Sigmoid colon (tissue), 7 donors: ENCODE data around the gene SLC39A11. TPM values are rescaled to one million over a fixed set of nuclear protein-coding genes. Genes with fewer than 3 reads are reported as not detected.

ENCODE experiments used
- DNase-seq: peaks from one replicate; pipeline ENCODE4 v3.0.0-alpha.2; 2019
- H3K27ac ChIP-seq, 4 donors: fragments of 200-600 bp; sonication (generic); one replicate each; pipeline ENCODE4 v1.5.1; 2016 to 2019; ENCODE audit warnings: mild to moderate bottlenecking in 1 of 4
- H3K27me3 ChIP-seq, 3 donors: fragments of 200-600 bp; sonication (generic); one replicate each; pipeline ENCODE4 v1.5.1; 2019; ENCODE audit warnings: mild to moderate bottlenecking in 1 of 3
- H3K36me3 ChIP-seq, 4 donors: fragments of 200-600 bp; sonication (generic); one replicate each; pipeline ENCODE4 v1.5.1; 2016 to 2019
- H3K4me1 ChIP-seq, 4 donors: fragments of 200-600 bp; sonication (generic); one replicate each; pipeline ENCODE4 v1.5.1; 2017 to 2019
- H3K4me3 ChIP-seq, 4 donors: fragments of 200-600 bp; sonication (generic); one replicate each; pipeline ENCODE4 v1.5.1; 2017 to 2019; ENCODE audit warnings: mild to moderate bottlenecking in 2 of 4, moderate library complexity in 1 of 4
- H3K9me3 ChIP-seq, 4 donors: fragments of 200-600 bp in 3 of 4; sonication (generic) in 3 of 4; one replicate each; pipeline versions ENCODE4 v1.5.1 to v1.6.1; 2013 to 2019
- EP300 ChIP-seq, 4 donors: sonication (generic); formaldehyde crosslinking; IDR thresholded peaks; one replicate each; pipeline ENCODE4 v1.6.1; 2017; ENCODE audit warnings: antibody characterized with exemption in 4 of 4
- POLR2A ChIP-seq, 2 donors: fragments of 450-650 bp; IDR thresholded peaks; one replicate each; pipeline ENCODE4 v1.6.1; 2016; ENCODE audit warnings: antibody characterized with exemption in 2 of 2, mild to moderate bottlenecking in 2 of 2, moderate library complexity in 2 of 2
- POLR2AphosphoS5 ChIP-seq, 4 donors: sonication (generic); formaldehyde crosslinking; IDR thresholded peaks; one replicate each; pipeline ENCODE4 v1.6.1; 2017; ENCODE audit warnings: antibody characterized with exemption in 4 of 4
- WGBS, 2 donors: extraction: QIAGEN DNeasy Blood & Tissue Kit; methylation state at CpG; one replicate each; pipeline ENCODE4 v1.1.7; 2013; 5-methylcytosine and 5-hydroxymethylcytosine counted together
- intact Hi-C: fragments of 100-400 bp; cut with DNase I; formaldehyde crosslinking; loops from one replicate; pipeline ENCODE4 v1.15.1; 2023
- polyA plus RNA-seq, 3 donors: library from polyadenylated mRNA; stranded (reverse); fragments of 200-250 nt; gene quantifications; one replicate each; pipeline ENCODE4 v1.2.3, GENCODE V29; 2013
- total RNA-seq, 4 donors: library from RNA; depleted of rRNA; stranded (reverse); fragments of >200 nt; gene quantifications; one replicate each; pipeline ENCODE4 v1.1.0, GENCODE V29; 2016
- TF ChIP-seq, protein P1 (sequence below), 4 experiments: fragments of 450-650 bp in 3 of 4; fragments of 200-600 bp in 1 of 4; IDR thresholded peaks; one replicate each; pipeline ENCODE4 v1.5.1; 2016 to 2019; ENCODE audit warnings: antibody characterized with exemption in 4 of 4, mild to moderate bottlenecking in 3 of 4, moderate library complexity in 2 of 4
- donor health status: healthy with polysubstance abuse.
- donor health status: Bipolar disorder and iron deficiency.
- donor health status: healthy.

The SLC39A11 gene
- total and polyA plus RNA-seq, 7 donors, result 7.6 to 16.4 (median 8.4) TPM

GRCh38 chr17:72743037-72743467 lies 349.4 kb downstream of the SLC39A11 start:
- Histone ChIP-seq H3K4me1 (no peaks in the 10 kb centered on the region), H3K27ac (no peak overlapping the region), H3K36me3 (no peaks in the 10 kb centered on the region), H3K4me3 (no peak overlapping the region), H3K9me3 (no peaks in the 10 kb centered on the region), H3K27me3 (no peaks in the 10 kb centered on the region)
- 82 to 95% methylated on average over 4 of the region's 4 CpGs for WGBS, 2 donors
- TF ChIP-seq POLR2AphosphoS5 (IDR thresholded peaks at IDR 0.05) (no peak), EP300 (IDR thresholded peaks at IDR 0.05) (no peak), POLR2A (IDR thresholded peaks at IDR 0.05) (no peak)
- TF ChIP-seq, protein P1, sequence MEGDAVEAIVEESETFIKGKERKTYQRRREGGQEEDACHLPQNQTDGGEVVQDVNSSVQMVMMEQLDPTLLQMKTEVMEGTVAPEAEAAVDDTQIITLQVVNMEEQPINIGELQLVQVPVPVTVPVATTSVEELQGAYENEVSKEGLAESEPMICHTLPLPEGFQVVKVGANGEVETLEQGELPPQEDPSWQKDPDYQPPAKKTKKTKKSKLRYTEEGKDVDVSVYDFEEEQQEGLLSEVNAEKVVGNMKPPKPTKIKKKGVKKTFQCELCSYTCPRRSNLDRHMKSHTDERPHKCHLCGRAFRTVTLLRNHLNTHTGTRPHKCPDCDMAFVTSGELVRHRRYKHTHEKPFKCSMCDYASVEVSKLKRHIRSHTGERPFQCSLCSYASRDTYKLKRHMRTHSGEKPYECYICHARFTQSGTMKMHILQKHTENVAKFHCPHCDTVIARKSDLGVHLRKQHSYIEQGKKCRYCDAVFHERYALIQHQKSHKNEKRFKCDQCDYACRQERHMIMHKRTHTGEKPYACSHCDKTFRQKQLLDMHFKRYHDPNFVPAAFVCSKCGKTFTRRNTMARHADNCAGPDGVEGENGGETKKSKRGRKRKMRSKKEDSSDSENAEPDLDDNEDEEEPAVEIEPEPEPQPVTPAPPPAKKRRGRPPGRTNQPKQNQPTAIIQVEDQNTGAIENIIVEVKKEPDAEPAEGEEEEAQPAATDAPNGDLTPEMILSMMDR (IDR thresholded peaks at IDR 0.05), result no peak
- intact Hi-C loops, result no loop called here
- DNase-seq, result no peak

DNA sequence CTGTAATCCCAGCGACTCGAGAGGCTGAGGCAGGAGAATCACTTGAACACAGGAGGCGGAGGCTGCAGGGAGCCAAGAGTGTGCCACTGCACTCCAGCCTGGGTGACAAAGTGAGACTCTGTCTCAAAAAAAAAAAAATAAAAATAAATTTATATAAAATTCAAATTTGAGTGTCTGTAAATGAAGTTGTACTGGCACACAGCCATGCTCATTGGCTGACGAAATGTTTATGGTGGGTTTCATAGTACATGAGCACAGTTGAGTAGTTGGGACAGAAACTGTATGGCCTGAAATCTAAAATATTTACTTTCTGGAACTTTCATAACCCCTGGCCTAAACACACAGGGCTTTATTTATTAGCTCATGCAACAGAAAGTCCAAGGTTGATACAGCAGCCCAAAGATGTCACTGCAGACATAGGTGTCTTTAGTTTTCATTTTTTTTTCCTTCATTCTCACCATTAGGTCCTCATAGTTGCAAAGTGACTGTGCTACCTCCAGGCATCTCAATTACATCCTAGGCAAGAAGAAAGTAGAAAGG lies 355.3 kb downstream of the SLC39A11 start:
- H3K36me3 ChIP-seq, result no peaks in the 10 kb centered on the region
- 93 to 94% methylated on average over 4 of the region's 4 CpGs for WGBS, 2 donors
- intact Hi-C loops, result no loop called here
- no peak for TF ChIP-seq EP300 (IDR thresholded peaks at IDR 0.05)
- TF ChIP-seq POLR2AphosphoS5 (IDR thresholded peaks at IDR 0.05), result no peak
- TF ChIP-seq, protein P1 (IDR thresholded peaks at IDR 0.05), result no peak
- no peak for TF ChIP-seq POLR2A (IDR thresholded peaks at IDR 0.05)
- H3K4me1 ChIP-seq, result no peaks in the 10 kb centered on the region
- H3K9me3 ChIP-seq, result no peaks in the 10 kb centered on the region
- DNase-seq, result no peak
- no peaks in the 10 kb centered on the region for H3K27me3 ChIP-seq
- H3K4me3 ChIP-seq, result no peak overlapping the region
- H3K27ac ChIP-seq, result no peak overlapping the region

GRCh38 chr17:72735592-72735991 lies 356.9 kb downstream of the SLC39A11 start:
- intact Hi-C loops, result no loop called here
- no peaks in the 10 kb centered on the region for H3K27me3 ChIP-seq
- H3K27ac ChIP-seq, result no peak overlapping the region
- no peak for DNase-seq
- no peak for TF ChIP-seq EP300 (IDR thresholded peaks at IDR 0.05)
- no peak for TF ChIP-seq POLR2A (IDR thresholded peaks at IDR 0.05)
- TF ChIP-seq, protein P1 (IDR thresholded peaks at IDR 0.05), result no peak
- no peak for TF ChIP-seq POLR2AphosphoS5 (IDR thresholded peaks at IDR 0.05)
- no peak overlapping the region for H3K4me3 ChIP-seq
- 44 to 83% methylated on average over 8 of the region's 8 CpGs for WGBS, 2 donors
- no peaks in the 10 kb centered on the region for H3K9me3 ChIP-seq
- H3K36me3 ChIP-seq, result no peaks in the 10 kb centered on the region
- H3K4me1 ChIP-seq, result no peaks in the 10 kb centered on the region

GRCh38 chr17:72735048-72735447 lies 357.4 kb downstream of the SLC39A11 start:
- no peak for DNase-seq
- intact Hi-C loops, result no loop called here
- 96% methylated on average over 10 of the region's 10 CpGs for WGBS, 2 donors
- Histone ChIP-seq H3K4me1 (no peaks in the 10 kb centered on the region), H3K9me3 (no peaks in the 10 kb centered on the region), H3K36me3 (no peaks in the 10 kb centered on the region), H3K4me3 (no peak overlapping the region), H3K27ac (no peak overlapping the region), H3K27me3 (no peaks in the 10 kb centered on the region)
- no peak for TF ChIP-seq POLR2A (IDR thresholded peaks at IDR 0.05)
- TF ChIP-seq POLR2AphosphoS5 (IDR thresholded peaks at IDR 0.05), result no peak
- TF ChIP-seq, protein P1 (IDR thresholded peaks at IDR 0.05), result no peak
- TF ChIP-seq EP300 (IDR thresholded peaks at IDR 0.05), result no peak

GRCh38 chr17:72734613-72735012 lies 357.9 kb downstream of the SLC39A11 start:
- no peaks in the 10 kb centered on the region for H3K27me3 ChIP-seq
- no peaks in the 10 kb centered on the region for H3K4me1 ChIP-seq
- no peaks in the 10 kb centered on the region for H3K9me3 ChIP-seq
- no peak for TF ChIP-seq POLR2AphosphoS5 (IDR thresholded peaks at IDR 0.05)
- DNase-seq, result no peak
- no peak overlapping the region for H3K27ac ChIP-seq
- WGBS, 2 donors, result 83 to 86% methylated on average over 10 of the region's 10 CpGs
- H3K4me3 ChIP-seq, result no peak overlapping the region
- intact Hi-C loops, result no loop called here
- no peaks in the 10 kb centered on the region for H3K36me3 ChIP-seq
